RCC 7860 (cell line): ENCODE data around the gene DPM3.

ENCODE experiments used
- DNase-seq: peaks from one replicate; pipeline ENCODE4 v3.0.0-alpha.2; 2015; ENCODE audit warnings: low spot score
- FAIRE-seq: peaks from 2 replicates; lab custom pipeline; 2012; peaks lifted over from hg19 to GRCh38; lab: Jason Lieb, UNC

DPM3 gene

DNA sequence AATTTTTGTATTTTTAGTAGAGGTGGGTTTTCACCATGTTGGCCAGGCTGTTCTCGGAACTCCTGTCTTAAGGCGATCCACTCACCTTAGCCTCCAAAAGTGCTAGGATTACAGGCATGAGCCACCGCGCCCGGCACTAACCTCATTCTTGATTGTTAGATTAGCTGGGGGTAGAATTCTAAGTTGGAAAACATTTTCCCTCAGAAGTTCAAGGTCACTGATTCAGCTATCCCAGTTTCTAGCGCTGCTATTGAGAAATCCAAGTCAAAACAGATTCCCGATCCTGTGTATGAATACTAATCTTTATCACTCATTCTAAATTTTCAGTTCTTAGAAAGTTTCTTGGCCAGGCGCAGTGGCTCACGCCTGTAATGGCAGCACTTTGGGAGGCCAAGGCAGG is 37.0 kb downstream of the DPM3 start:
- DNase-seq (no peak), FAIRE-seq (no peak)

DNA sequence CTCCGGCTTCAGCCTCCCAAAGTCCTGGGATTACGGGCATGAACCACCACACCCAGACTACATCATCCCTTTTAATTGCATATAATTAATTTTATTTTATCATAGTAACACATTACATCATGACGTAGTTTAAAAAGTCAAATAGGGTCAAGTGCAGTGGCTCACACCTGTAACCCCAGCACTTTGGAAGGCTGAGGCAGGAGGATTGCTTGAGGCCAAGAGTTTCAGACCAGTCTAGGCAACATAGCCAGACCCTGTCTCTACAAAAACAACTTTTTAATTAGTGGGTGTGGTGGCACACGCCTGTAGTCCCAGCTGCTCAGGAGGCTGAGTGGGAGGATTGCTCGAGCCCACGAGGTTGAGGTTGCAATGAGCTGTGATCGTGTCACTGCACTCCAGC is 41.0 kb downstream of the DPM3 start:
- DNase-seq (no peak), FAIRE-seq (no peak)

DNA sequence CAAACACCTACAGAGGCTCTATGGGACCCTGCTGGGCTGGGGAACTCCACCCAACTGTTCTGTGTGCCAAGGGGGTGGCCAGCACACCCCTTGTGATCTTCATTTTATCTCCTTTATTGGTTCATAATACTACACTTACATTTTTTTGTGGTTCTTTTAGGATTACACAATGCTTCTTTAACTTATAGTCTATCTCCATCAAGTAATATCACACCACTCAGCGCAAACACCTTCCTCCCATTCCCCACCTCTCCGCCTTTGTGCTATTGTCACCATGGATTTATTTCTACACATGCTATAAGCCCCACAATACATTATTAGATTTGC is 45.7 kb downstream of the DPM3 start:
- FAIRE-seq = no peak

DNA sequence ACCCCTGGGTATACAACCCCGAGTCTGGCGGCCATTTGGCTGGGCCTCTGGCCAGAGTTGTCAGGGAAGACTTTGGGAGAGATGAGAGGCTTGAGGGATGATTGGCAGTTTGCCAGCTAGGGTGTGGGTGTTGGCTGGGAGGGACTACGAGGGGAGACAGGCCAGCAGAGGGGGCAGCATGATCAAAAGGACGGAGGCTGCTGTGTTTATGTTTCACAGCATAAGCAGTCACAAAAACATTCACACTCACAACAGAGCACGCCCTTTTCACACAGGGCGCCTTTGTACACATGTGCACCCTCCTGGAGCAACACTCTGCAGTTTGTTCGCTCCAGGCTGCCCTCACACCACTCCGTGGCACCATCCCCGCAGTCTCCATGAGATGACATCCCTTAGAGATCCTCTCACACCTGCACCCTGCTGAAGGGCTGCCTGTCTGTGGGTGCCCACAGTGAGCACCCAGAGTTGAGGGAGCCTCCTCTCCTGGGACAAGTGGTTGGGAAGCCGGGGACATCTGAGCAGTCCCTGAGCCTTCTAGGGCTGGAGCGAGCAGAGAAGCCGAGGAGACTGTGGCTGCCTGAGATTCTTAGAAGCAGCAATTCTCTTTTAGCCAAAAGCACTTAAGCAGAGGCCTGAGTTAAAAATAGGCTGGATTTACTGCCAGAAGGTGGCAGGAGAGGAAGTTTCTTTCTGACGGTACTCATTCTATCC is 46.3 kb downstream of the DPM3 start:
- DNase-seq = peak; percentile 21
- no peak for FAIRE-seq

More for the DNA sequence above, 45.7 kb downstream of the DPM3 start:
- DNase-seq = no peak

DNA sequence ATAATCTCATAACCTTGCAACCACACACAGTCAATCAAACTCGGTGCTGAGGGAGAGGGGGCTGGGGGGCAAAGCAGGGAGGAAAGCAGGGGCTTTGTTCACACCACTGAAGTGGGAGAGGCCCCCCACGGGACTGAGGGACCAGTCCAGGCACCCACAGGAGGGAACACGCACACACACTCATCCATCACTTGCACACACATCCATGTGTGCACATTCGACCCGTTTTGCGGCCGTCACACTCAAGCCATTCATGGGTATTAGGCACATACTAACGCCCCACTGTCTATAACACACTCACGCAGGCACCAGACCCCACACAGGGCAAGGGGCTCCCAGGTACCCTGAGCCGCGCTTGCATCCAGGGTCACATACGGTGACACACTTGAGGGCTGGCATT is 47.7 kb downstream of the DPM3 start:
- DNase-seq (no peak), FAIRE-seq (no peak)

DNA sequence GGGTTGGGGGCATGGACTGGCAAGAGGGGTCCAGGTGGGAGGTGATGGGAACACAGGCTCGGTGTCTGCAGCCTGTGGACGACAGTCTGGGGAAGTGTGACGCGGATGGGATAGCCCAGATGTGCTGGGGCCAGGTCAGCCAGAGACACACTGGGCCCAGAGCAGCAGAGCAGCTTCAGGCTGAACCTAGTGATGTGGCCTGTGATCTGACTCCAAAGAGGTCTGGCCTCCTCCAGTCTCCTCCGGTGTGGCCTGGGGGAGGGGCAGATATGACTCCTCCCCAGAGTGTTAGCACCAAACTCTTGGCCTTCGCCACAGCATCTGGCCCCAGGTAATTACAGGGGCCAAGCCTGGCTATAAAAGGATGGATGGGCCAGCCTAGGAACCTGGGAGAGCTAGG is 48.2 kb downstream of the DPM3 start:
- DNase-seq = no peak
- no peak for FAIRE-seq

DNA sequence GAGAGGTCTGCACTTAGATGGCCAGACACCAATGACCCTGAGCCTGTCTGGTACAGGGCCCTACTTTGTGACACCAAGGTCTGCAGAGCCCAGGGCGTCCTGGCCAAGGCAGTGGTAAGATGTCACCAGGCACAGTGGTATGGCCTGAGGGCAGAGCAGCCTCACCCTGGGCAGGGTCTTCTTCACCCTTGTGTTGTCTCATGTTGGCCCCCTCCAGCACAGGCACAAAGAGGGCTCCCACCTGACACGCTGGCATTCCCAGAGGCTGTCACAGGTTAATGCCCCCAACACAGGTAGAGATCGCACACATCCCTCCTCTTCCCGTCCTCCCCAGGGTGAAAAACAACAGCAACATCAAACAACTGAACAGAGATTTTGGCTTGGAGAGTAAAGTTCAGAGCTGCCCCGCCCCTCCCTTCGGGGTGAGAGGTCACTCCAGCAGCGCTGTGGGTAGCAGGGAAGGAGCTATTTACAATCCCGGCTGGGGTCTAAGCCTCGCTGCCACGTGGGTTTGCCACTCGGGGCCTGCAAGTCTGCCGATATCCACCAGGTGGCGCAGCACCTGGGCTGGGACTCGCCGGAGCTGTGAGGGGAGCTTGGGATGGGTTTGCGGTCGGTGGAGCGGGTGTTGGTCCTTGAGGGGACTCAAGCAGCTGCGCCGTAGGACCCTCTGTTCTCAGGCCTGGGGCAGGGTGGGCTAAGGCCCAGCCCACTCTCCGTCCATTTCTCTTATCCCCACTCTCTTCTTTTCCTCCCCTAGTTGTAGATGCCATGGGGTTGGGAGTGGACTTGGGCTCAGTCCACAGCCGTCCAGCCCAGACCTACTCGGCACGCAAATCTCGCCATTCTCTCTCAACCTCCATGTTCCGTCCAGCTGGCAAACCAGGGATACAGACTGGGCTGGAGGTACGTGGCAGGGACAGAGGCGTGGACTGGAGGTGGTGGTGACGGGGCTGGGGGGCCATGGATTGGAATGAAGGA is 49.0 kb downstream of the DPM3 start:
- FAIRE-seq (no peak), DNase-seq (peak; percentile 47)
